Activated CD8-positive, alpha-beta T cell treated with anti-CD3 and anti-CD28 coated beads, Interleukin-2, amount 10 ng/mL, durations not matched to agents 7 days and 5 days (primary cell): Measurements from ENCODE around the gene RAET1E. TPM values are rescaled to one million over a fixed set of nuclear protein-coding genes. Genes with fewer than 3 reads are reported as not detected.

ENCODE experiments used
- ATAC-seq: fragments of 150-1000 bp; cut with Tn5 transposase; one replicate; pipeline ENCODE4 v1.10.0; 2021; ENCODE audit warnings: moderate library complexity
- CTCF ChIA-PET: fragments of 350-600 bp; sonication (Branson Sonifier 250); formaldehyde crosslinking; loops from one replicate; lab custom pipeline; 2021; ENCODE audit warnings: antibody characterized with exemption; lab: Charles Lee
- POLR2A ChIA-PET: fragments of 350-600 bp; sonication (Branson Sonifier 250); formaldehyde crosslinking; loops from one replicate; lab custom pipeline; 2021; ENCODE audit warnings: antibody characterized with exemption; lab: Charles Lee
- DNase-seq: peaks from one replicate; pipeline ENCODE4 v3.0.0-alpha.2; 2020
- H3K27ac Mint-ChIP-seq: one replicate; pipeline ENCODE4 v1.8.0; 2021; ENCODE audit warnings: mild to moderate bottlenecking, mixed read lengths
- H3K27me3 Mint-ChIP-seq: one replicate; pipeline ENCODE4 v1.8.0; 2021; ENCODE audit warnings: low read depth, mixed read lengths
- H3K36me3 Mint-ChIP-seq: one replicate; pipeline ENCODE4 v1.8.0; 2021; ENCODE audit warnings: low read depth, mixed read lengths
- H3K4me1 Mint-ChIP-seq: one replicate; pipeline ENCODE4 v1.8.0; 2021; ENCODE audit warnings: low read depth, mixed read lengths
- H3K4me3 Mint-ChIP-seq: one replicate; pipeline ENCODE4 v1.8.0; 2021; ENCODE audit warnings: mild to moderate bottlenecking, mixed read lengths
- H3K9me3 Mint-ChIP-seq: one replicate; pipeline ENCODE4 v1.8.0; 2022; ENCODE audit warnings: mixed read lengths; ENCODE audit not compliant: insufficient read depth
- total RNA-seq, 2 experiments: library from RNA; stranded (reverse); gene quantifications; one replicate each; pipeline ENCODE4 v1.2.3, GENCODE V29; 2021

The RAET1E gene
- total RNA-seq, 2 experiments from 2014 or later, result not detected

- no peaks in the 10 kb centered on the region for H3K36me3 Mint-ChIP-seq
- peaks cover 4% of the 10 kb centered on the region for H3K9me3 Mint-ChIP-seq
- ChIA-PET POLR2A (no interaction called here), CTCF (interaction anchor here (0.9 to 1.0 kb wide), 2 partner anchors 12 to 65 kb away, joined by 3 read pairs; no protein-coding TSS in a partner anchor)
- H3K27me3 Mint-ChIP-seq, result peaks cover 8% of the 10 kb centered on the region
- ATAC-seq (no peak), DNase-seq (no peak)
- H3K4me3 Mint-ChIP-seq, result no peak overlapping the region
- no peak overlapping the region for H3K27ac Mint-ChIP-seq
- no peaks in the 10 kb centered on the region for H3K4me1 Mint-ChIP-seq
Measured at GRCh38 chr6:149905911-149906371, 8.0 kb upstream of the RAET1E start.

DNA sequence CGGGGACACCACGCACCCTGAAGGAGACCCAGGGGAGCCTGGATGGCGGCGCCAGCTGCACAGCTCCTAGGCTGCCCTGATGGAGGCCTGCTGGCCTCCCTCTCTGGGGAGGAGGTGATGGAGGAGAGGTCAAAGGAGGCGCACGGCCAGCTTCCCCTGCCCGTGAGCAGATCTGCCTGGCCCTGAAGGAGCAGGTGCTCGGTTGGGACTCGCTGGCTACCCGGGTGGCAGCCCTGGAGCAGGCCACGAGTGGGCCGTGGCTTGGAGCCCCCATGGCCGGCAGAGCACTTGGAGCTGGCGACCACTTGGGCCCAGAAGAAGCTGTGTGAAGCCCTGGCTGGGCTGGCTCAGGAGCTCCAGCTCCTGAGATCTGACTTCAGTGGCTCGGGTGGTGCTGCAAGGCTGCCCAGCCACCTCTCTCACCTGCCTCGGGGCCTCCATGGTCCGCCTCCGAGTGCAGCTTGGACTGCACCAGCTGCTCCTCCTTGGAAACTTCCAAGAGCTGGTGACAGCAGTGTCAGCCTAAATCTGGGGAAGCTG, 7.5 kb upstream of the RAET1E start:
- no peaks in the 10 kb centered on the region for H3K4me1 Mint-ChIP-seq
- H3K27me3 Mint-ChIP-seq, result peaks cover 7% of the 10 kb centered on the region
- no peak overlapping the region for H3K27ac Mint-ChIP-seq
- no peaks in the 10 kb centered on the region for H3K36me3 Mint-ChIP-seq
- peaks cover 4% of the 10 kb centered on the region for H3K9me3 Mint-ChIP-seq
- ATAC-seq (no peak), DNase-seq (no peak)
- CTCF ChIA-PET, result interaction anchor here (0.9 to 1.0 kb wide), 2 partner anchors 13 to 65 kb away, joined by 3 read pairs; no protein-coding TSS in a partner anchor
- POLR2A ChIA-PET, result no interaction called here
- no peak overlapping the region for H3K4me3 Mint-ChIP-seq

DNA sequence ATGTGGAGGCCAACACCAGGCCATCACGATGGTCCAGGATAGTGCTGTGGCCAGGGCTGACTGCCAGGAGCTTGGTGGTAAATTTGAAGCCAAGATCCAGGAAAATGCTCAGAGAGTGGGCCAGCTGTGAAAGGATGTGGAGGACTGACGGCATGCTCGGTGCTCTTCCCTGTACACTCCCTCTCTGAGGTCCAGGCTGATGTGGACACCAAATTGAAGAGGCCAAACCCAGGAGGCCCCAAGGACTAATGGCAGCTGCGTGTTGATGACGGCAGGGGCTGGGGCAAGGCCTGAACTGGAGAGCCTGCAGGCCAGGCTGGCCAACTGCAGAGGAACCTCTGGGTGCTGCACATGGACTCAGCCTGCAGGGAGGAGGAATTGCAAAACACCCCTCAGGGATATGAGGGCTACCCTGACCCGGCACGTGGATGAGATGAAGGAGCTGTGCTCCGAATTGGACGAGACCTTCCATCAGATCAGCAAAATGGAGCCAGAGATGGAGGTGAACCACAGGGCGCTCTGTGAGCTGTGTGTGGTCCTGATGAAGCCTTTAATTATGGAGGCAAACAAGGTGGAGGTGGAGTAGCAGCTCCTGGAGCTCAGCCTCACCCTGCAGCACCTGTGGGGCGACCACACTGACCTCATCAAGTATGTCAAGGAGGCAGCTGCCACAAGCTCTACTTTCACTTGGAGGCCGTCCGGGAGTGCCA, 6.9 kb upstream of the RAET1E start:
- Mint-ChIP-seq H3K27ac (no peak overlapping the region), H3K36me3 (no peaks in the 10 kb centered on the region), H3K4me1 (no peaks in the 10 kb centered on the region), H3K27me3 (peaks cover 6% of the 10 kb centered on the region), H3K9me3 (peaks cover 4% of the 10 kb centered on the region), H3K4me3 (no peak overlapping the region)
- DNase-seq (no peak), ATAC-seq (no peak)
- POLR2A ChIA-PET, result no interaction called here
- CTCF ChIA-PET, result interaction anchor here (1.1 kb wide), 1 partner anchor 70 kb away, joined by 4 read pairs; no protein-coding TSS in a partner anchor

DNA sequence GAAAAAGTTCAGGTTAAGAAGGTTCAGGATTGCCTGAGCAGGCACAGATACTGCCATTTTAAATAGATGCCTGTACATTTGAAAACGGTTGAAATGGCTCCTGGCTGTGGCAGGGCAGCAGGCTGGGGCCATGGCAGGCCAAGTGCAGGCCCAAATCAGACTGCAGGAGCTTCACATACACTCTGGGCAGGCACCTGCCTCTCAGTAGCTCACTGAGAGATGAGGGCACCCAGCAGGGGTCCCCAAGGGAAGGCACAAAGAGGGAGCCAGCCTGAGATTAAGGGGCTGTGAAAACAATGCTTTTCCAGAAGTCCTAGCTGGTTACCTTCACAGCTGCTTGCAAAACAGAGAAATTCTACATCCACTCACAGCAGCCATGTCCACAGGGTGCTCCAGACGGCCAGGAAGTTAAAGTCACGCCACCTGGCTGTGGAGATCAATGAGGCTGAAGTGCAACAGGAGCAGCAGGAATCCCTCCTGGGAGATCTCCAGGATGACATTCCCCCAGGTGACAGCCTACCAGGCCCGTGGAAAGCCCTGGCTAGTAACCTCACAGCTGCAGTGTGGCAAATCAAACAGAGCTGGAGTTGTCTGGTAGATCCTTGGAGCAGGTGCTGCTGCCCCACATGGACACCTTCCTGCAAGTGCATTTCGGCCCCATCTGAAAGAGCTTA, 6.2 kb upstream of the RAET1E start:
- POLR2A ChIA-PET, result no interaction called here

DNA sequence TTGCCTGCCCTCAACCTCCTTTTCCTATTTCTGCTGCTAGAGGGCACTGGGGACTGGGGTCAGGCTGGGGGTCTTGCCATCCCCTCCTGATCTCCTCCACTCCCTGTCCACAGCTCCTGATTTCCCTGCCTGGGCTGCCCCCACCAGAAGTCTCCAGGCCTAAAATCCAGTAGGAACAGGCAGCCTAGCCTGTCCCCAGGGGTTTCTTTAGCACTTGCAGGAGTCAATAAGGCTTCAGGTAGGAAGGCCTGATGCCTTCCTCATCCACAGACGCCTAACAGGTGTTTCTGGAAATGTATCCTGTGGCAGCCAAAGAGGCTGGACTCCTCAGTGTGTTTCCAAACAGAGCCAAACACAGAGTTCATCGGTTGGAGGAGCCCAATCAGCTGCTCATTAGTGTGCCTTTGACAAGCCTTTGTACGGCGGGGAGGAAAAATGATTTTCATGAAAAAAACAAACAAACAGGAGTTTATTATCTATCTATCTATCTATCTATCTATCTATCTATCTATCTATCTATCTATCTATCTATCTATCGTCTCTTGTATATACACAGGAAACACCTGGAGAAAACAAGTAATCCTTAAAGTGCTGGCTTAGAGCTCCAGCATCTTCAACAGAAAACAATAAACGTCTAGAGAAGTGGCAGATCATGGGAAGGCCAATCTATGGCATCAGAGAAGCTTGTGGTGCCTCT, 3.7 kb upstream of the RAET1E start:
- DNase-seq (no peak), ATAC-seq (no peak)
- POLR2A ChIA-PET, result no interaction called here

More for the DNA sequence above, 6.2 kb upstream of the RAET1E start:
- CTCF ChIA-PET, result interaction anchor here (1.1 kb wide), 1 partner anchor 69 kb away, joined by 4 read pairs; no protein-coding TSS in a partner anchor
- H3K4me1 Mint-ChIP-seq, result no peaks in the 10 kb centered on the region
- H3K4me3 Mint-ChIP-seq, result no peak overlapping the region
- DNase-seq (no peak), ATAC-seq (no peak)
- peaks cover 4% of the 10 kb centered on the region for H3K9me3 Mint-ChIP-seq
- H3K27ac Mint-ChIP-seq, result no peak overlapping the region
- H3K27me3 Mint-ChIP-seq, result peaks cover 6% of the 10 kb centered on the region
- H3K36me3 Mint-ChIP-seq, result no peaks in the 10 kb centered on the region

DNA sequence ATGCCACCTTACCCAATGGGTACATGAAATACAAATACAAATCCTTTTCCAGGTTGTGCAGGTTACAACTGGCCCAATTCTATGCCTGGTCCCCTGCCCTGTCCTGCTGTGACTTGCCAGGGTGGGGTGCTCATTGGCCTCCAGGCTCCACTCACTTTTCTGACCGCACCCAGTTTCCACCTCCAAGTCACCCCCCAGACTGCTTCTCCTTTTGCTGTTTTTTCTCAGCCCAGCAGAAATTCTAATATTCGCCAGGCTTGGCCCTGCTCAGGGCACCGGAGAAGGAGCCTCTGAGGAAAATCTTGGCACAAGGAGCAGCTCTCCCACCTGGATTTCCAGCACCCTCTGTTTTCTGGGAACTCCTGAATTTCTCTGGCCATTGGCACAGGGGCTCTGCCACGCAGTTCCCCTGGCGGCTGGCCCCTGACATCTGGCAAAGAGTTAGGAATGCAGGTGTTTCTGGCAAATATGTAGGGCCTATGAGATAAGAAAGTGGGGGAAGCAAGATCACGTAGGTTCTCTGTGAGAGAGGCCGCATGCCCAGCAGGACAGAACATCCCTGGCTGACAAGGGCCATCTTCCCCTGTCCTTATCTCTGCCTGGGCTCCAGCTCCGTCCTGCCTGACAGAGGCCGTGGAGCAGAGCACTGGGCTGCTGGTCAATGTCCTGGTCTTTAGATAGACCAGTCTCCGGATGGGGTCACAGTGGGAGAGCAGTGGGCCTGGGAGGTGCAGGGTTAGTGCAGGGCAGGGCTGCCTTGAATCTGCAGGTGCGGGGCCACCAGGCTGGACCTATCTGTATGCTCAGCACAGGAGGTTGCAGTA, 2.9 kb upstream of the RAET1E start:
- DNase-seq (no peak), ATAC-seq (no peak)
- Mint-ChIP-seq H3K4me1 (peaks cover 9% of the 10 kb centered on the region), H3K36me3 (no peaks in the 10 kb centered on the region), H3K9me3 (no peaks in the 10 kb centered on the region), H3K27ac (no peak overlapping the region), H3K4me3 (no peak overlapping the region), H3K27me3 (peaks cover 4% of the 10 kb centered on the region)
- POLR2A ChIA-PET, result interaction anchor here (0.5 kb wide), 1 partner anchor 25 kb away, joined by 4 read pairs; no protein-coding TSS in a partner anchor
- CTCF ChIA-PET, result no interaction called here

More for the DNA sequence above, 3.7 kb upstream of the RAET1E start:
- peaks cover 4% of the 10 kb centered on the region for H3K27me3 Mint-ChIP-seq
- H3K27ac Mint-ChIP-seq, result no peak overlapping the region
- H3K4me3 Mint-ChIP-seq, result no peak overlapping the region
- H3K4me1 Mint-ChIP-seq, result peaks cover 2% of the 10 kb centered on the region
- H3K9me3 Mint-ChIP-seq, result no peaks in the 10 kb centered on the region
- CTCF ChIA-PET, result no interaction called here
- H3K36me3 Mint-ChIP-seq, result no peaks in the 10 kb centered on the region

- Mint-ChIP-seq H3K4me3 (no peak overlapping the region), H3K27me3 (peaks cover 4% of the 10 kb centered on the region), H3K36me3 (no peaks in the 10 kb centered on the region), H3K9me3 (no peaks in the 10 kb centered on the region), H3K4me1 (peaks cover 15% of the 10 kb centered on the region), H3K27ac (no peak overlapping the region)
- ChIA-PET POLR2A (interaction anchor here (0.5 kb wide), 1 partner anchor 24 kb away, joined by 4 read pairs; no protein-coding TSS in a partner anchor), CTCF (no interaction called here)
- no peak for ATAC-seq
- DNase-seq, result no peak
Measured at GRCh38 chr6:149899926-149900619, 2.2 kb upstream of the RAET1E start.

GRCh38 chr6:149899486-149899885, 1.6 kb upstream of the RAET1E start:
- Mint-ChIP-seq H3K36me3 (no peaks in the 10 kb centered on the region), H3K9me3 (no peaks in the 10 kb centered on the region), H3K4me3 (no peak overlapping the region), H3K27ac (no peak overlapping the region), H3K27me3 (peaks cover 7% of the 10 kb centered on the region), H3K4me1 (peaks cover 16% of the 10 kb centered on the region)
- POLR2A ChIA-PET, result no interaction called here
- ATAC-seq (no peak), DNase-seq (no peak)
- CTCF ChIA-PET, result no interaction called here

DNA sequence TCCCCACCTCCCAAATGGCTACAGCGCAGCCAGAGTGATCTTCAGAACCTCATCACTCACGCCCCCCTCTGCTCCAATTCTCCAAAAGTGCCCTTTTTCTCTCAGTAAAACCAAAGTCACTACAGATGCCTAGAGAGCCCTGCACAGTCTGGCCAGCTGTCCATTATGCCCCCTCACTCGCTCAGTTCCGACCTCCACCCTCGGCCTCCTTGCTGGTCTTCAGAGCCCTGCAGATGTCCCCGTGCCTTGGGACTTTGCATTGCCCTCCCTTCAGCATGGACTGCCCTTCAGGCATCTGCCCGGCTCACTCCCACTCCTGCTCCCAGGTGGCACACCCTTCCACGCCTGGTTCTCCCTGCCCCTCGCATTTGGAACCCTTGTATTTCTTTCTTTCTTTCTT, 1.1 kb upstream of the RAET1E start:
- Mint-ChIP-seq H3K36me3 (no peaks in the 10 kb centered on the region), H3K9me3 (no peaks in the 10 kb centered on the region), H3K4me1 (peaks cover 16% of the 10 kb centered on the region), H3K27me3 (peaks cover 12% of the 10 kb centered on the region), H3K4me3 (no peak overlapping the region), H3K27ac (no peak overlapping the region)
- DNase-seq (no peak), ATAC-seq (no peak)
- CTCF ChIA-PET, result interaction anchor here (0.8 kb wide), 1 partner anchor 33 kb away, joined by 3 read pairs; no protein-coding TSS in a partner anchor
- POLR2A ChIA-PET, result no interaction called here

- ATAC-seq, result no peak
- no peak overlapping the region for H3K27ac Mint-ChIP-seq
- POLR2A ChIA-PET, result no interaction called here
- no peaks in the 10 kb centered on the region for H3K36me3 Mint-ChIP-seq
- H3K9me3 Mint-ChIP-seq, result no peaks in the 10 kb centered on the region
- DNase-seq, result no peak
- CTCF ChIA-PET, result no interaction called here
- peaks cover 23% of the 10 kb centered on the region for H3K27me3 Mint-ChIP-seq
- H3K4me1 Mint-ChIP-seq, result peaks cover 18% of the 10 kb centered on the region
- H3K4me3 Mint-ChIP-seq, result no peak overlapping the region
Measured at GRCh38 chr6:149897015-149897697, 757 bp downstream of the RAET1E start.
